Mesenchymal stem cell (in vitro differentiated cells and primary cell): Measurements from ENCODE around the gene COMMD2. TPM values are rescaled to one million over a fixed set of nuclear protein-coding genes. Genes with fewer than 3 reads are reported as not detected.

ENCODE experiments used
- DNase-seq: peaks from one replicate; pipeline ENCODE4 v3.0.0-alpha.2; 2013
- H2AFZ ChIP-seq: one replicate; pipeline ENCODE4 v1.6.1; 2013; ENCODE audit warnings: low read depth, mild to moderate bottlenecking, control low read depth, inconsistent platforms, low read length, moderate library complexity
- H2AK5ac ChIP-seq: 2 replicates; pipeline ENCODE4 v1.6.1; 2013; ENCODE audit warnings: low read length, moderate library complexity, mild to moderate bottlenecking, inconsistent platforms; ENCODE audit not compliant: severe bottlenecking
- H2BK120ac ChIP-seq: one replicate; pipeline ENCODE4 v1.6.1; 2013; ENCODE audit warnings: low read depth, mild to moderate bottlenecking, inconsistent platforms, low read length, moderate library complexity
- H2BK12ac ChIP-seq, 2 experiments: one replicate each; pipeline ENCODE4 v1.6.1; 2013; ENCODE audit warnings: inconsistent platforms in 2 of 2, low read length in 2 of 2, mild to moderate bottlenecking in 2 of 2, moderate library complexity in 2 of 2, control low read depth in 1 of 2
- H2BK15ac ChIP-seq: one replicate; pipeline ENCODE4 v1.6.1; 2013; ENCODE audit warnings: mild to moderate bottlenecking, low read depth, inconsistent platforms; ENCODE audit not compliant: poor library complexity, severe bottlenecking
- H2BK5ac ChIP-seq: 2 replicates; pipeline ENCODE4 v1.6.1; 2013; ENCODE audit warnings: low read depth, mild to moderate bottlenecking, low read length, control low read depth, inconsistent platforms; ENCODE audit not compliant: poor library complexity, severe bottlenecking
- H3K14ac ChIP-seq, 2 experiments: one replicate each; pipeline ENCODE4 v1.6.1; 2013; ENCODE audit warnings: inconsistent platforms in 2 of 2, low read length in 2 of 2, control low read depth in 1 of 2, mild to moderate bottlenecking in 1 of 2, moderate library complexity in 1 of 2
- H3K18ac ChIP-seq, 2 experiments: one replicate each; pipeline ENCODE4 v1.6.1; 2013; ENCODE audit warnings: inconsistent platforms in 2 of 2, low read length in 2 of 2, control low read depth in 1 of 2, low read depth in 1 of 2, mild to moderate bottlenecking in 1 of 2
- H3K23ac ChIP-seq, 2 experiments: one replicate each; pipeline ENCODE4 v1.6.1; 2013; ENCODE audit warnings: inconsistent platforms in 2 of 2, low read length in 2 of 2, mild to moderate bottlenecking in 2 of 2, moderate library complexity in 2 of 2, control low read depth in 1 of 2
- H3K27ac ChIP-seq: 2 replicates; pipeline ENCODE4 v1.5.1; 2013; ENCODE audit warnings: mild to moderate bottlenecking, moderate library complexity, low read length, control low read depth, inconsistent platforms; ENCODE audit not compliant: poor library complexity, severe bottlenecking
- H3K27me3 ChIP-seq, 2 experiments: 2 replicates each; pipeline versions ENCODE4 v1.6.1 to v1.7.0; 2013; ENCODE audit warnings: low read length in 2 of 2, mild to moderate bottlenecking in 2 of 2, moderate library complexity in 2 of 2, control low read depth in 1 of 2, inconsistent platforms in 1 of 2; ENCODE audit not compliant: control insufficient read depth in 1 of 2, insufficient read depth in 1 of 2
- H3K36me3 ChIP-seq, 2 experiments: 2 replicates each; pipeline versions ENCODE4 v1.6.1 to v1.7.0; 2013; ENCODE audit warnings: low read length in 2 of 2, control low read depth in 1 of 2, inconsistent platforms in 1 of 2, low read depth in 1 of 2, mild to moderate bottlenecking in 1 of 2; ENCODE audit not compliant: insufficient read depth in 2 of 2, control insufficient read depth in 1 of 2
- H3K4ac ChIP-seq, 2 experiments: one replicate each; pipeline ENCODE4 v1.6.1; 2013; ENCODE audit warnings: inconsistent platforms in 2 of 2, low read length in 2 of 2, mild to moderate bottlenecking in 2 of 2, moderate library complexity in 2 of 2, control low read depth in 1 of 2, low read depth in 1 of 2
- H3K4me1 ChIP-seq: 2 replicates; pipeline ENCODE4 v1.6.1; 2013; ENCODE audit warnings: low read depth, low read length, control low read depth; ENCODE audit not compliant: control insufficient read depth, insufficient read depth
- H3K4me2 ChIP-seq: 2 replicates; pipeline ENCODE4 v1.6.1; 2013; ENCODE audit warnings: low read length, mild to moderate bottlenecking, inconsistent platforms; ENCODE audit not compliant: poor library complexity, severe bottlenecking
- H3K4me3 ChIP-seq, 2 experiments: 2 replicates each; pipeline versions ENCODE4 v1.5.1 to v1.7.0; 2013; ENCODE audit warnings: low read length in 2 of 2, mild to moderate bottlenecking in 2 of 2, control low read depth in 1 of 2, low read depth in 1 of 2; ENCODE audit not compliant: insufficient read depth in 1 of 2
- H3K79me1 ChIP-seq: replicated peaks from 2 replicates; pipeline ENCODE4 v1.6.1; 2013; ENCODE audit warnings: mild to moderate bottlenecking, control low read depth, low read length, inconsistent platforms; ENCODE audit not compliant: poor library complexity, severe bottlenecking
- H3K9ac ChIP-seq: 2 replicates; pipeline ENCODE4 v1.7.0; 2013; ENCODE audit warnings: mild to moderate bottlenecking, low read length, moderate library complexity
- H3K9me3 ChIP-seq: 2 replicates; pipeline ENCODE4 v1.7.0; 2013; ENCODE audit warnings: mild to moderate bottlenecking, low read length; ENCODE audit not compliant: control insufficient read depth
- H4K8ac ChIP-seq: one replicate; pipeline ENCODE4 v1.6.1; 2013; ENCODE audit warnings: inconsistent platforms, mild to moderate bottlenecking, low read length, moderate library complexity
- H4K91ac ChIP-seq: one replicate; pipeline ENCODE4 v1.6.1; 2013; ENCODE audit warnings: mild to moderate bottlenecking, low read length, inconsistent platforms
- WGBS: methylation state at CpG from one replicate; pipeline ENCODE4 v1.1.7; 2013; ENCODE audit warnings: mixed read lengths; 5-methylcytosine and 5-hydroxymethylcytosine counted together
- small RNA-seq: library from polyadenylated mRNA; stranded (forward); fragments of <200 nt; extraction: miRNeasy Mini kit (QIAGEN cat#:217004); gene quantifications from one replicate; pipeline ENCODE3, GENCODE V24; 2013; ENCODE audit warnings: low read depth

Gene COMMD2

GRCh38 chr3:149701977-149702350, 50.3 kb downstream of the COMMD2 start:
- Histone ChIP-seq H3K14ac (no peak overlapping the region), H3K9me3 (peaks cover 11% of the 10 kb centered on the region), H3K23ac (no peak overlapping the region), H3K79me1 (no peaks in the 10 kb centered on the region), H3K4me1 (peaks cover 1% of the 10 kb centered on the region), H3K18ac (no peak overlapping the region), H3K4me3 (peak overlapping the region in 1 of 2 experiments; percentile 21), H3K27ac (no peak overlapping the region), H2BK15ac (no peak overlapping the region), H2BK5ac (no peak overlapping the region), H2AK5ac (no peak overlapping the region), H3K4ac (no peak overlapping the region), H2BK120ac (no peak overlapping the region), H3K4me2 (no peak overlapping the region), H3K27me3 (no peaks in the 10 kb centered on the region), H2AFZ (no peak overlapping the region), H4K91ac (no peak overlapping the region), H3K9ac (peak overlapping the region; percentile 87), H4K8ac (no peak overlapping the region), H2BK12ac (no peak overlapping the region), H3K36me3 (no peaks in the 10 kb centered on the region)
- DNase-seq: no peak
- 100% methylated on average over 1 of the region's 1 CpG for WGBS

- Histone ChIP-seq H3K14ac (no peak overlapping the region), H2BK5ac (no peak overlapping the region), H4K8ac (no peak overlapping the region), H3K79me1 (no peaks in the 10 kb centered on the region), H2BK120ac (no peak overlapping the region), H4K91ac (no peak overlapping the region), H3K9ac (peak overlapping the region; percentile 87), H3K4ac (no peak overlapping the region), H2BK15ac (peak overlapping the region; percentile 57), H3K36me3 (no peaks in the 10 kb centered on the region), H3K4me3 (no peak overlapping the region), H3K27me3 (no peaks in the 10 kb centered on the region), H2AK5ac (no peak overlapping the region), H2AFZ (no peak overlapping the region), H3K9me3 (peaks cover 11% of the 10 kb centered on the region), H3K4me1 (peaks cover 1% of the 10 kb centered on the region), H3K23ac (peak overlapping the region in 1 of 2 experiments; percentile 37), H3K18ac (no peak overlapping the region), H3K27ac (no peak overlapping the region), H3K4me2 (no peak overlapping the region), H2BK12ac (no peak overlapping the region)
- WGBS: 92% methylated on average over 9 of the region's 12 CpGs
- DNase-seq: no peak
These were observed 50.9 kb downstream of the COMMD2 start for GRCh38 chr3:149701206-149701976.

Small RNA genes lying within 50 kb of the gene (small RNA-seq; reads per million reads assigned to genes)
- gene RNU6-507P: not detected
